GM18499 (cell line): ENCODE measurements around the gene MYO6.

Source experiments
- ATAC-seq: cut with Tn5 transposase; IDR thresholded peaks from one replicate; pipeline ENCODE4 v1.9.1; 2021; ENCODE audit warnings: moderate number of reproducible peaks; ENCODE audit not compliant: insufficient read depth, unreplicated experiment

The MYO6 gene

DNA sequence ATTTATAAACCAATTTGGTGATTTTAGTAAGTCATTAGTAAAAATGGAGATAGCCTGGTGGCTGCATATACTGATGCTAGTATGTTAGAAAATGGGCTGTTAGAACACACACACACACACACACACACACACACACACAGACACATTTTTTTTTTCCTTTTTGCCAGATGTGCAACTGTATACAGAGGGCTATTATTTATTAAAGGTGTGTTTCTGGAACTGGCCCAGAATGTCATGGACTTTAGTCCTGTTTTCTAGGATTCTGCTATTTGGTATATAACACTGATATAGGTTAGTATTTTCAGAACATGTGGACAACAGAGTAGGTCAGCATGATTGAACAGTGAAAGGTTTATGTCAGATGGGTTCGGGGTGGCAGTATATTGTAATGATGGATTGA, 12.4 kb downstream of the MYO6 start:
- no peak for ATAC-seq

DNA sequence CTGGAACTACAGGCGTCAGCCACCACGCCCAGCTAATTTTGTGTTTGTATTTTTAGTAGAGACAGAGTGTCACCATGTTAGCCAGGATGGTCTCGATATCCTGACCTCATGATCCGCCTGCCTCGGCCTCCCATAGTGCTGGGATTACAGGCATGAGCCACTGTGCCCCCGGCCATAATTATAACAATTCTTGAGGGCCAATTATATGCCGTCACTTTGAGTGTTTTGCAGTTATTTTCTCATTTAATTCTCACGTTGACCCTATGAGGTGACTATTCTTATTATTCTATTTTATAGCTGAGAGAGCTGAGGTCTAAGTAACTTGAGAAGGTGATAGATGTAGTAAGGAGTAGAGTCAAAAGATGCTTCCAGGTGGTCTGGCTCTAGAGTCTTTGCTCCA, 13.0 kb downstream of the MYO6 start:
- no peak for ATAC-seq

DNA sequence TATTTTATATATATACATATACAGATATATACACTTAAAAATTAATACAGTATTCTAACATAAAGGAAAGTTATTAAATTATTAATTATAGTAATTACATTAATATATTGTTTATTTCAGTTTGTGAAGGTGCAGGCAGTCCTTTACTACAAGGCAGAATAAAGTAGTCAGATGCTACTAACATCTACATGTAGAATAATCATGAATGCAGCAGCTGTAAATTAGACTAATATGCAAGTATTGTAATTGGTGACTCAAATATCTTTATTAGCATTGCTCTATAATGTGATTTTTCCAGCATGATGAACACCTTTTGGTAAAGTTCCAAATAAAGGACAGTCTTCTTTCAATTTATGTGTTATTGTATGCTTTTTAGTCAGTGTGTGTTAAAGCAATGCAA, 17.3 kb downstream of the MYO6 start:
- no peak for ATAC-seq

DNA sequence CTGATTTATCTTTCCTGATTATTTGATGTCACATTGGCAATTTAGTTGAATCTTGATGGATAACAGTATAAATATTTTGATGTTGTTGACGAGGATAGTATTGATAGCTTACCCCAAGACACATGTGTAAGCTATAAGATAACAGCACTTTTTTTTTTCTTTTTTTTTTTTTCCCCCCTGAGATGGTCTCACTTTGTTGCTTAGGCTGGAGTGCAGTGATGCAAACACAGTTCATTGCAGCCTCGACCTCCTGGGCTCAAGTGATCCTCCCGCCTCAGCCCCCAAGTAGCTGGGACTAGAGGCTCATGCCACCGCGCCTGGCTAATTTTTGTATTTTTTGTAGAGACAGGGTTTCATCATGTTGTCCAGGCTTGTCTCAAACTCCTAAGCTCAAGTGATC, 21.8 kb downstream of the MYO6 start:
- no peak for ATAC-seq

DNA sequence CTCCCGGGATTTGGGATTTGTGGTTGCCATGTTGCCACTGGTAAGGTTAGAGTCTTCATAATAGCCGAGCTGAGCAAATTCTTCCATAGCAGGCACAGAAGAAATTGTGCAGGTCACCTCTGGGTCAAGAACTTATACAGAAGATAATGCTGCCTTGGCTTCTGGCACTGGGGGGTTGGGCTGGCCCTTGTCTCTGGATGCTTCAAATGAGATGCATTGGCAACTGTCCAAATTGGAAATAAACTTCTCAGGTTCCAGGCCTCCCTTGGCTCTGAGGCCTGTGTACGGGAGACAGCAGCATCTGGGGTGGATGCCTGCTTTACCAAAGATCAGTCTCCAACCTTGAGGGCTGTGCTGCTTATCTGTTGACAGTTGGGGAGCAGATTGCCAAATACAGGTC, 26.2 kb downstream of the MYO6 start:
- no peak for ATAC-seq

DNA sequence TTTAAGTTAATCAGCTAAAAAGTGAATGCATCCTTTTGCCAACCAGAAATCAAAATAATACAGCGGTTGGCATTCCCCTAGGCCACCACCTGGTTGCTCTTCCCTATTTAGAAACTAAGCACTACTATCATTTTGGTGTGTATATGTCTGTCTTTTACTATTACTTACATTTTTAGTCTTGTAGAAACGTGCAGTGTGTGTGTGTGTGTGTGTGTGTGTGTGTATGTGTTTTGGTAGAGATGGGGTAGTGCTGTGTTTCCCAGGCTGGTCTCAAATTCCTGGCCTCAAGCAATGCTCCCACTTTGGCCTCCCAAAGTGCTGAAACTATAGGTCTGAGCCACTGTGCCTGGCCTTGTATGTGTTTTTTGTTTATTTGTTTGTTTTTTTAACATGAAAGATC, 27.4 kb downstream of the MYO6 start:
- ATAC-seq: no peak

DNA sequence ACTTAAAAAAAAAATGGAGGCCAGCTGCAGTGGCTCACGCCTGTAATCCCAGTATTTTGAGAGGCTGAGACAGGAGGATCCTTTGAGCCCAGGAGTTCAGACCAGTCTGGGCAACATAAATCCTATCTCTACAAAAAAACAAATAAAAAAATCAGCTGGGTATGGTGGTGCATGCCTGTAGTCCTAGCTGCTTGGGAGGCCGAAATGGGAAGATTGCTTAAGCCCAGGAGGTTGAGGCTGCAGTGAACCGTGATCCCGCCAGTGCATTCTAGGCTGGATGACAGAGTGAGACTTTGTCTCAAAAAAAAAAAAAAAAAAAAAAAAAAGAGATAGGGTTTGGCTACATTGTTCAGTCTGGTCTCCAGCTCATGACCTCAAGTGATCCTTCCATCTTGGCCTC, 29.7 kb downstream of the MYO6 start:
- ATAC-seq: no peak

DNA sequence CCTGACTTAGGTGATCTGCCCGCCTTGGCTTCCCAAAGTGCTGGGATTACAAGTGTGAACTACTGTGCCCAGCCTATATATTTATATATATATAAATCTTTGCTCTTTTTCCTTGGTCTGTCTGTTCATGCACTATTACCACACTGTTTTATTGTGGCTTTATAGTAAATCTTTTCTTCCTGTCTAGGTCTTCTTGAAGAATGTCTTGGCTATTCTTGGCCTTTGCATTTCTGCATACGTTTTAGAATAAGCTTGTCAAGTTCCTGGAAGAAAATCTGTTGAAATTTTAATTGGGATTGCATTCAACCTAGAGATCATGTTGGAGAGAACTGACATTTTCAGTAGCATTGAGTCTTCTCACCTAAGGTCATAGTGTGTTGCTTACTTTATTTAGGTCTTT, 37.1 kb downstream of the MYO6 start:
- ATAC-seq: no peak

DNA sequence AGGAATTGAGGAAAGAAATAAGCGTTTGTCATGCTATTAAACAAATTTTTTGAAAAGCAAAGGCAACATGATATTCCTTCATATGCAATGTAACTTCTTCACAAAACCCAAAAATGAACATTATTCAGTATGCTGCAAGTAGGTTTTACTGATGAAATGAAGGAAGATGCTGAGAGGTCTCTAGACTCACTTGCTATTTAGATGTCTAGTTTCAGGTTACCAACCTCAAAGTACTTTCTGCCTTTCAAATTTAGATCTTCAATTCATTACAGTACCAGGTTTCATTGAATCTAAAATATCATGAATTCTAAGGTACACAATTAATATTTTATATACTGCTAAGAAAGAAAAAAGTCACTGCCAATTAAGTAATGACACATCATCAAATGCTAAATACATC, 39.9 kb downstream of the MYO6 start:
- no peak for ATAC-seq

DNA sequence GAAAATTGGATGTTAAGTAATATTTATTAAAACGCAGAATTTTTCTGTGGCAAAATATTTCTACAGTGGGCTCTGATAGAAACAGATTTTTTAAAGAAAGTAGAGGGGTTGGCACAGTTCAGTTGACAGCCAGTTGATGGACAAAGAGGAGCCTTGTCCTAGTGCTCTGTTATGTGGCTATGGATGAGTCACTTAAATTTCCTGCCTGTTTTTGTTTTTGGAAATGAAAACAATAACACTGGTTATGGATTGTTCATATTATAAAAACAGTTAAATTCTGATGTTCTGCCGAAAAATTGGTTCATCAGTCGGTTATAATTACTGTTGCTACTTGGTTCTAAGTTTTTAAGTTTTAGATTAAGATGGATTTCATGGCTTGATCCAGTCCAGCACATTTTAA, 42.8 kb downstream of the MYO6 start:
- ATAC-seq: no peak

DNA sequence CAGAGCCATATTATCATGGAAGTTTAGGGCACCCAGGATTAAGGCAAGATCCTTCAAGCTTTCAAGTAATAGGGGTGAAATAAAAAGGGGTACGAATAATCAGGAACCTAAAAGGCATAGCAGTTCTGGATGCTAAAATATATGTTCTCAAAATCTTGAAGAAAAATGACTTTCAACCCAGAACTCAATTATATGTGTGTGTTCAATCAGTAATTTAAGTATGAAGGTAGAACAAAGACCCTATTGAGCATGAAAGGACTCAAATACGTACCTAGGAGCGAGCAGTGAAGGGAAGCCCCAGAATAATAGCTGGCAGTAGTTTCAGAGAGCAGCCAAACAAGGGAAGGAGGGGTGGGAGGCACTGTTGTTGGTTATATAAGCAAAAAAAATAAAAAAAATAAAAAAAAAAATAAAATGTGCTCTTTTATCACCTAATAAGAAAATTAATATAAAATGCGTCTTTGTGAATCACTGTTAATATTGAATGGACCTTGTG, 45.4 kb downstream of the MYO6 start:
- no peak for ATAC-seq

DNA sequence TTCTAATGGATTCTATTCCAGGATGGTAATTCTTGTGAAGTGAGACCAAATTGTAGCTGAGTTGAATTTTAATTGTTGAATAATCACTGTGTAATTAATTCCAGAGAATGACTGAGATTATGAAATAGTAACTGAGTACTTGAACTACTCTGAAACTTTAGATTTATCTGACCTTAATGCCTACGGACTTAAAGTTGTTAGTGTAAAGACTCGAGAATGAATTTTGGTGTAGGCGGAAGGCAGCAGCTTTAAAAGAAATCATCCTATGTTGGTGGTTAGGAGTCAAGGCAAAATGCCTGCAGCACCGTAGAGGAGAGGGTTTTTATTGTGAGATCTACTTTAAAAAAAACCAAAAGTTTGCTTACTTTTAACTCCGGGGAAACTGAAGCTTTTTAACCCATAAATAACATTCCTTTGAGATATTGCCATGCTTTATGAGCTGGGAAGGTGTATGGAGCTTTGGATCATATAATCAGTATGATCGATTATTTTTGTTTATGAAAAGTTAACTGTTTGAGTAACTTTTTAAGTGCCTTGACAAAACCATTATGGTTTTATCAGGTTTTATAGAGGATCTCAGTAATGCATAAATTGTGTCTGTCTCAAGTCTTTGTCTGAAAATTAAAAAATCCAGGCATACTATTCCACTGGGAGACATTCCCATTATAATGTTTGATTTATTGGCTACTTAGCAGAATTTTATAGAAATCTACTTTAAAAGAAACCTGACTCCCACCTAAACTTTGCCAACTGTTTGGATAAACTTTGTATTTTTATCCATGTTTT, 46.1 kb downstream of the MYO6 start:
- no peak for ATAC-seq

DNA sequence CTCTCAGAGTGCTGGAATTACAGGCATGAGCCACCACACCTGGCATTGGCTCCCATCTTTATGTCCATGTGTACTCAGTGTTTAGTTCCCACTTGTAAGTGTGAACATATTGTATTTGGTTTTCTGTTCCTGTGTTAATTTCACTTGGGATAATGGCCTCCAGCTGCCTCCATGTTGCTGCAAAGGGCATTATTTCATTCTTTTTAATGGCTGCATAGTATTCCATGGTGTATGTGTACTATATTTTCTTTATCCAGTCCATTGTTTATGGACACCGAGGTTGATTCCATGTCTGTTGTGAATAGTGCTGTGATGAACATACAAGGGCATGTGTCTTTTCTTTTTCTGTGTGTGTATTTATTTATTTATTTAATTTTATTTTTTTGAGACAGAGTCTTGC, 47.7 kb downstream of the MYO6 start:
- ATAC-seq: no peak

DNA sequence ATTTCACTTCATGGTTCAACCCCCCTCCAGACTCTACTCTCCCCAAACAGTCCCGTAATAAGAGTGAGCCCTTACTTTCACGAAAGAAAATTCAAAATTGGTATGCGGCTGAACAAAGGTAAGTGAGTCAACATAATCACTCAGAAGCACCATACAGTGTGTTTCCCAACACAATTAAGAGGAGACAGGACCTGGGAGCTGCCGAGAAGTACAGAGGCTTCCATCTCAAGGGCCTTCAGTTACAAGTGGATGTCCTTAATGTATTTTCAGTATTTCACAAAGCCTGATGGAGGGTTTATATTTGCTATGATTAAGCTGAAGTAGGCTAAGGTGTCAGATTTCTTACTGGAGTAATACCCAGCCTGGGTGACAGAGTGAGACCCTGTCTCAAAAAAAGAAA, 51.1 kb downstream of the MYO6 start:
- ATAC-seq: no peak

DNA sequence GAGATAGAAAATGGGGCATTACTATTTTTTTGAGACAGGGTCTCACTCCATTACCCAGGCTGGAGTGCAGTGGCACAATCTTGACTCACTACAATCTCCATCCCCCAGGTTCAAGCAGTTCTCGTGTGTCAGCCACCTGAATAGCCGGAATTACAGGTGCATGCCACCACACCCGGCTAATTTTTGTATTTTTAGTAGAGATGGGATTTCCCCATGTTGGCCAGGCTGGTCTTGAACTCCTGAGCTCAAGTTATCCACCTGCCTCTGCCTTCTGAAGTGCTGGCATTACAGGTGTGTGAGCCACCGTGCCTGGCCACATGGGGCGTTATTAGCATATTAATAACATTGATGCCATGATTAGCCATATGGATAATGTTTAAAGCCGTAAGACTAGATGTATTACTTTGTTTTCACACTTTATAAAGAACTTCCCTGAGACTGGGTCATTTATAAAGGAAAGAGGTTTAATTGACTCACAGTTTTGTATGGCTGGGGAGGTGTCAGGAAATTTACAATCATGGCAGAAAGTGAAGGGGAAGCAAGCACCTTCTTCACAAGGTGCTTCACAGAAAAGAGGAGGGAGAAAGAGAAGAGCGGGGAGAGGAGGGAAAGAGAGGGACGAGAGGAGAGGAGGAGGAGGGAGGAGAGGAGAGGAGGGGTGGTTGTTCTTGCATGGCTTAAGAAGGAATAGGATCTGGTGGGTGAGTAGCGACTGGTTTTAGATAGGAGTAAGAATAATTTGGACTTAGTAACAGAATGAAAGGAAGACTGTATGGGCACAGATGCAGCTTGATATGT, 51.9 kb downstream of the MYO6 start:
- ATAC-seq: no peak

DNA sequence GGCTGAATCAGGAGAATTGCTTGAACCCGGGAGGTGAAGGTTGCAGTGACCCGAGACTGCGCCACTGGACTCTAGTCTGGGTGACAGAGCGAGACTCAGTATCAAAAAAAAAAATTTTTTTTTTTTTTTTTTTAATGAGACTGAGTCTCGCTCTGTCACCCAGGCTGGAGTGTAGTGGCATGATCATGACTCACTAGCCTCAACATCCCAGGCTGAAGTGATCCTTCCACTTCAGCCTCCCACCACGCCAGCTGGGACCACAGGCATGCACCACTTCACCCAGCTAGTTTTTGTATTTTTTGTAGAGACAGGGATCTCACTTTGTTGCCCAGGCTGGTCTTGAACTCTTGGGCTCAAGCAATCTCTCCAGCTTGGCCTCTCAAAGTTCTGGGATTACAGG, 53.3 kb downstream of the MYO6 start:
- no peak for ATAC-seq

DNA sequence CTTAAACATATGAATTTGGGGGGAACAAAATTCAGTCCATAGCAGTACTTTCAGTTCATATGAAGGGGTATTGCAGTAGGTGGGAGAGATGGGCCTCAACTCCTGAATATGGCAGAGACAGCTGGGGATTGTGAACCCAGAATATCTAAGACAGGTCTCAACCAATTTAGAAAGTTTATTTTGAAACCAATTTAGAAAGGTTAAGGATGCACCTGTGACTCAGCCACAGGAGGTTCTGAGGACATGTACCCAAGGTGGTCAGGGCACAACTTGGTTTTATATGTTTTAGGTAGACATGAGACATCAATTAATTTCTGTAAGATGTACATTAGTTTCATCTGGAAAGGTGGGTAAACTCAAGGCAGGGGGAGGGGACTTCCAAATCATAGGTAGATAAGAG, 59.5 kb downstream of the MYO6 start:
- ATAC-seq: no peak

DNA sequence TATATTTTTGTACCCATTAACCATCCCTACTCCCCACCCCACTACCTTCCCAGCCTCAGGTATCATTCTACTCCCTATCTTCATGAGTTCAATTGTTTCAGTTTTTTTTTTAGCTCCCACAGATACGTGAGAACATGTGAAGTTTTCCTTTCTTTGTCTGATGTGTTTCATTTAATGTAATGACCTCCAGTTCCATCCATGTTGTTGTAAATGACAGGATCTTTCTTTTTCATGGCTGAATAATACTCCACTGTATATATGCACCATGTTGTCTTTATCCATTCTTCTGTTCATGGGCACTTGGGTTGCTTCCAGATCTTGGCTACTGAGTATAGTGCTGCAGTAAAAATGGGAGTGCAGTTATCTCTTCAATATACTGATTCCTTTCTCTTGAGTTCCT, 63.5 kb downstream of the MYO6 start:
- ATAC-seq: no peak

DNA sequence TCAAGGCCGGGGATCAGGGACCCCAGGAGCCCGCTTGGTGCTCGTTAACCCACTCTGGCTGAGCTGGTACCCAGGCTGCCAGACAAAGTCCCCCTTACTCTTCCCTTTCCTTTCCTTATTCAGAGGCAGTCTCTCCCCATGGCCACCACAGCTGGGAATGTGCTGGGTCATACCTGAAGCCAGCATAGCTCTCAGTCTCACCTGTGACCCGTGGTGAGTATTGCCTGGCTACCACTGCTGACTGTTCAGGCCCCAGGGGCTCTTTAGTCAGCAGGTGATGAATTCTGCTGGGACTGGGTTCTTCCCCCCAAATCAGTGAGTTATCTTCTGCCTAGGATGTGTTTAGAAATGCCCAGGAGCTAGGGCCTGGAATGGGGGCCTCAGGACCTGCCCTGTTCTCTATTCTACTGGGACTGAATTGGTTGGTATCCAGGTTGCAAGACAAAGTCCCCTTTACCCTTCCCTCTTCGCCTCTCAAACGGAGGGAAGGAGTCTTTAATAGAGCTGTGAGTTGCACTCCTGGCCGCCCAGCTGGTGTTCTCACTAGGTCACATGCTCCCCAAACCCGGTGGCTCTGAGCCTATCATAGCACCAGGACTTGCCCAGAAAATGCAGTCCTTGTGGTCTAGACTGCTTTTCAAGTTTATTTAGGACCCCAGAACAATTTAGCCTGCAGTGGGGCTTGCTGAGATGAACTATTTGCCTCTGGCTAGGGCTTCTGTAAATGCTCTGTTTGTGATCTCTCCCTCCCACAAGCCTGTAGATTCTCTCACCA, 64.6 kb downstream of the MYO6 start:
- no peak for ATAC-seq

DNA sequence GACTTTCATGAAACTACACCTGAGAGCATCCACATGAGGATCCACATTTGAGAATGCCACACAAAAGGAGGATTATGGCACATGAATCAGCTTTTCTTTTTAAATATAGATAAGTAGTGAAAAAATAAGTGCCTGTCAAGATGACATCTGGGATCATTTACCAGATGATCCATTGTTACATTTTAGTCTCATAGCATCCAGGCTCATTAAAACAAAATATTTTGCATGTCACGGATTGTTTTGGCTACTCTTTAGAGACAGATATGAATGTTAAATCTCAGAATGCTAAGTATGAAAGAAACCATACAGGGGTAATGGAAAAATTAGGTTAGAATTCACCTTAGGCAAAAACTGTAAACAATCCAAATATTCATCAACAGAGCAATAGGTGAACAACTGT, 66.7 kb downstream of the MYO6 start:
- no peak for ATAC-seq
